IPS-11a (cell line): ENCODE data around the gene SMIM10.
"Not testable (repeated sequence)": the region's sequence is repeated elsewhere in the genome, so short reads cannot be mapped to it uniquely, and the experiment has no call there.

ENCODE experiments used
- H3K4me3 ChIP-seq: one replicate; pipeline ENCODE4 v1.5.1; 2013; ENCODE audit warnings: low read depth, low read length, control low read depth

Gene SMIM10

DNA sequence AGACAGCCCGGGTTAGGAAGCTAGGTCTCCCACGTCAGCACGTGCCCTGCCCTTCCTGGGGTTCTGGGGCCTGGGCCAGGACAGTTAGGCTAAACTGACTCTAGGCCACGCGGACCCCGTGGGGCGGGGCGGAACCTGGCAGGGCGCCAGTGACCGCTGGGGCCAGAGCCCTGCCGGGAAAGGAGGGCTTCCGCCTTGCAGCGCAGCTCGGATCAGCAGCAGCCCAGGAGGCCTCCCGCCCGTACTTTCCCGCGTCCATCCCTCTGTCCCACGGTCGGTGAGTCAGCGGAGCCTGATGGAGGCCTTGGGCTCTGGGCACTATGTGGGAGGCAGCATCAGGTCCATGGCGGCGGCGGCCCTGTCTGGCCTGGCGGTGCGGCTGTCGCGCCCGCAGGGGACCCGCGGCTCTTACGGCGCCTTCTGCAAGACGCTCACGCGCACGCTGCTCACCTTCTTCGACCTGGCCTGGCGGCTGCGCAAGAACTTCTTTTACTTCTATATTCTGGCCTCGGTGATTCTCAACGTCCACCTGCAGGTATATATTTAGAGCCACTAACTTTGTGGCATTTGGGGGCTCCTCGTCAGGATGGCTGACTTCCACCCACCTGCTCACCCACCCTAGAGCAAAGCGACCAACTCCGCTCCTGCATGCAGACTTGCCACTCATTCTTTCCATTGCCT is at the start of gene SMIM10:
Gene SMIM10 (plus strand): TSS at position 191 of the 681 bp plus-strand sequence. CDS start 105 bp downstream, at position 296.
- H3K4me3 ChIP-seq, result peak within 1 kb of the TSS; percentile 14

DNA sequence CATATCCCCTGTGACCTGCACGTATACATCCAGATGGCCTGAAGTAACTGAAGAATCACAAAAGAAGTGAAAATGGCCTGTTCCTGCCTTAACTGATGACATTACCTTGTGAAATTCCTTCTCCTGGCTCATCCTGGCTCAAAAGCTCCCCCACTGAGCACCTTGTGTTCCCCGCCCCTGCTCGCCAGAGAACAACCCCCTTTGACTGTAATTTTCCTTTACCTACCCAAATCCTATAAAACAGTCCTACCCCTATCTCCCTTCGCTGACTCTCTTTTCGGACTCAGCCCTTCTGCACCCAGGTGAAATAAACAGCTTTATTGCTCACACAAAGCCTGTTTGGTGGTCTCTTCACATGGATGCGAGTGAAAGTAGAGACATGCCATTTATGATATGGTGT is 44.4 kb upstream of the SMIM10 start:
- not testable (repeated sequence) for H3K4me3 ChIP-seq

- H3K4me3 ChIP-seq, result no peak overlapping the region
Measured at GRCh38 chrX:134948333-134949241, 42.2 kb upstream of the SMIM10 start.

GRCh38 chrX:134949271-134949670 is 41.5 kb upstream of the SMIM10 start:
- no peak overlapping the region for H3K4me3 ChIP-seq

DNA sequence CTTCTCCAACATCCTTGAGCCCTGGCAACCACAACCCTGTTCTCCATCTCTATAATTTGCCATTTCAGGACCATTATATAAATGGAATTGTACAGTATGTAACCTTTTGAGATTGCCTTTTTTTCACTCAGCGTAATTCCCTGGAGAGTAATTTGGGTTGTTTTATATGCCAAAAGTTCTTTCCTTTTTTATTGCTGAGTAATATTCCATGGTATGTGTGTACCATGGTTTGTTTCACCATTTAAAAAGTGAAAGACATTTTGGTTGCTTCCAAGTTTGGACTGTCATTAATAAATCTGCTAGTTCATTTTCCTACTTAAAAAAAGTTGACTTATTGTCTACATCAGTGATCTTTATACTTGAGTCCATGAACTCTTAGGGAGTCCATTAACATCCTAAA is 33.0 kb upstream of the SMIM10 start:
- no peak overlapping the region for H3K4me3 ChIP-seq

- not testable (repeated sequence) for H3K4me3 ChIP-seq
Measured at GRCh38 chrX:134960366-134960765, 30.4 kb upstream of the SMIM10 start.

- H3K4me3 ChIP-seq, result no peak overlapping the region
Measured at GRCh38 chrX:134963041-134963440, 27.8 kb upstream of the SMIM10 start.

GRCh38 chrX:134969726-134970125 is 21.1 kb upstream of the SMIM10 start:
- no peak overlapping the region for H3K4me3 ChIP-seq

- no peak overlapping the region for H3K4me3 ChIP-seq
Measured at GRCh38 chrX:134971926-134972325, 18.9 kb upstream of the SMIM10 start.

GRCh38 chrX:134975516-134975915 is 15.3 kb upstream of the SMIM10 start:
- no peak overlapping the region for H3K4me3 ChIP-seq

DNA sequence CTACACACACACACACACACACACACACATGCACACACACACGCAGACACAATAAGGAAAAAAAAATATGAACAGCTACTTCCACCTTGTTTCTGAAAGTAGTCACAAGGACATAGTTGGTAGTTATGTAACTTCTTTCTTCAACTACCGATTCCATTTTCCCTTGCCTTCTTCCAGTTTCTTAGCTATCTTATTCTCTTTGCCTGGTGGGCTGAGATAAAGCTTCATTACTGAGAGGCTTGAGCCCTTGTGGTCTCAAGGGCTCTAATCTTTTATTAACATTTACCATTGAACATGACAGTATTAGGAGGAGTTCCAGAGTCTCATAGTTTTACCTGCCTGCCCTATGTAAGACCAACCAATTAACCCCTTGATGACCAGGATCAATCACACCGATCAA is 8.9 kb upstream of the SMIM10 start:
- H3K4me3 ChIP-seq, result no peak overlapping the region

DNA sequence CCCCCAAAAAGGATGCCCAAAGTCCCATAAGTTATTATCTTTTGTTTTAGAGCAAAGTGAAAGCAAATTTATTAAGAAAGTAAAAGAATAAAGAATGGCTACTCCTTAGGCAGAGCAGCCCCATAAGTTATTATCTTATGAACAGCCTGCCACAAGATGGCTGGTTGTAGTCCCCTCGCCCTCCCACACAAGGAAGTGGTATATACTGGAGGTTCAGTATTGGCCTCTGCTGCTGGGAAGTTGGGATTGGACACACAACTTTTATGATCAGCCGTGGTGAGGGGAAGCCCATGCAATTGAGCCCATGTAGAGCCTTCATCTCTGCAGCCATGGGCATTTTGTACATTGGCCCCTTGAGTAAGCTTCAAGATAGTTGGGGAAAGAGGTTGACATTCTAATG is 8.0 kb upstream of the SMIM10 start:
- H3K4me3 ChIP-seq, result no peak overlapping the region

DNA sequence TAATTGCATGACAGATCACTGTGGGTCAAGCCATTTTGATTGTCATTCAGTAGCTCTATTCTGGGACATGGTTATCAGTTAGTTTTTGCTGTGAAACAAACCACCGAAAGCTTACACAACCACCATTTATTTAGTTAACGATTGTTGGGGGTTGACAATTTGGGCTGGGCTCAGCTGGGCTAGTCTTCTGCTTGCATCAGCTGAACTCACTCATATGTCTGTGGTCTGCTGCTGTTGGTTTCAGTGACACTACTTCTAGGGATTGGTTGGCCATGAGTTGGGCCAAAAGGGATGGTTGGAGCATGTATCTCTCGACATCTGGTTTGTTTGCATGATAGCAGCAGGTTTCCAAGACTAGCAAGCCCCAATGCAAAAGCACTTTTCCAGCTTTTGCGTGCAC is 5.3 kb upstream of the SMIM10 start:
- H3K4me3 ChIP-seq, result no peak overlapping the region

DNA sequence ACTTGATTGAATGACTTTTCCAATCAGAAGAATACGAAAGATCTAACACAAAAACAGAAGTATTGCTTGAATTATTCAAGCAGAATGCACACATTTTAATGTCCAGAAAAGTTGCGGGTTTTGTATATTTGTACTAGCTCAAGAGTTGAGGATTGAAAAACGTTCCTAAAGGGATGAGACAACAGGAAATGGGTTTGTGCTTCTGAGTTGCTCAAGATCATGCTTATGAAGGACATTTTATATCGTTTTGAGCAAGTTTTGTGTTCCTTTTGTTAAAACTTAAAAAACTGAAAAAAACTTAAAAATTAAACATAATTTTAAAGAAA is 353 bp upstream of the SMIM10 start:
- H3K4me3 ChIP-seq, result no peak overlapping the region

DNA sequence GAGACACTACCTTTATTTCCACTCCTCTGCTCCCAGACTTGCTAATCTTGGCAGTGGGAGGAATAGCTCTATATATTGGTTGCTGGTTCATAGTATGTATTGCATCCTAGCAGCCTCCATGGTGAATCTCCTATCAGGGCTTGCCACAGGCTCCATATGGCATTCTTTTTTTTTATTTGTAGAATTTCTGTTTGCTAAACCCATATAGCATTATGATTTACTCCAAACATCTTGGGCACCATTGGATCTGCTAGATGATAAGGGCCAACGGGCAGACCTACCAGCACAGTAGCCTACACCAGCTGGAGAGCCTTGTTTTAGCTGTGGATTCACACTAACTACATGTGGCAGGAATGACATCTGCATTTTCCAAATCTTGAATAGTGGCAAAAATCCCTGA is 6.9 kb downstream of the SMIM10 start:
- H3K4me3 ChIP-seq, result no peak overlapping the region

- H3K4me3 ChIP-seq, result no peak overlapping the region
Measured at GRCh38 chrX:134998246-134998645, 7.5 kb downstream of the SMIM10 start.

- no peak overlapping the region for H3K4me3 ChIP-seq
Measured at GRCh38 chrX:134999469-134999868, 8.7 kb downstream of the SMIM10 start.

- H3K4me3 ChIP-seq, result no peak overlapping the region
Measured at GRCh38 chrX:135000516-135000915, 9.7 kb downstream of the SMIM10 start.

- peak overlapping the region; percentile 27 for H3K4me3 ChIP-seq
Measured at GRCh38 chrX:135003876-135004623, 13.3 kb downstream of the SMIM10 start.

DNA sequence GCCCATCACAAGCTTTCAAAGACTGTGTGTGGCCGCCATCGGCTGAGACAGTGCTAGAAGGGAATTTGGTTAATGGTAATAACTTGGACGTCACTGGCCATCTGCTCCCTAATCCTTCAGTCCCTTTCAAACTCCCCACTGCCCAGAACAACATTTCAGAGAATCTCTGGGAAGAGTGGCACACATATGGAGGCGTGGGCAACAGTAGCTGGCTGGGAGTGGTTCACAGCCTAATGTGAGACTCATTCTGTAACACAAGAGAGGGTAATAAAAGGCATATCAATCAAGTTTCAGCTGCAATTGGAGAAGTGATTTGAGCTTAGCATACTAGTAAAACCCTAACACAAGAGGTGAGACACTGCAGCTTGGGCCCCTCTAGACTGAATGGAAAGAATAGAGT is 15.4 kb downstream of the SMIM10 start:
- no peak overlapping the region for H3K4me3 ChIP-seq

DNA sequence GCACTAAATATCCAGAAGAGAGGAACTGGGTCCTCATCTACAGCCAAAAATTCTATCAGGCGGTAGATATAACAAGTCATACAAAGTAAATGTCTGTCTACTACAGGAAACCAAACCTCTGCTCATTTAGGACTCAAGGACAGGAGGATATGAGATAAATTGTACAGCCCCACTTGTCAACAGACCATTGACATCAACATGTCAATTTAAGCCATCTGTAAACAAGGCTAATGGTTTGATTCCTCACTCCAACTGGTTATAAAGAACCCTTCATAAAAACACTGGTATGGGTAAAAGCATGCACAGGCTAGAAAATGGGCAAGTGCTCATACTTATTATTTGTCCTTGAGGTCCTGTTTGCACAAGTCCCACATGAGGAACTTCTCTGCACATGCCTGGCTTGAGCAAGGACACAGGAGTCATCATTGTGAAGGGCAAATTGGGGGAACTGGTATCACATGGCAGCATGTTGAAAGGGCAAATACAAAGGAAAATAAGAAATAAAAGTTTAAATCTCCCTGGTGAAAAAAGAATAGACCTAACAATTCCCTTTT is 18.3 kb downstream of the SMIM10 start:
- no peak overlapping the region for H3K4me3 ChIP-seq
